ENCODE measurements around the gene CHRNA10.

CHRNA10 gene

DNA sequence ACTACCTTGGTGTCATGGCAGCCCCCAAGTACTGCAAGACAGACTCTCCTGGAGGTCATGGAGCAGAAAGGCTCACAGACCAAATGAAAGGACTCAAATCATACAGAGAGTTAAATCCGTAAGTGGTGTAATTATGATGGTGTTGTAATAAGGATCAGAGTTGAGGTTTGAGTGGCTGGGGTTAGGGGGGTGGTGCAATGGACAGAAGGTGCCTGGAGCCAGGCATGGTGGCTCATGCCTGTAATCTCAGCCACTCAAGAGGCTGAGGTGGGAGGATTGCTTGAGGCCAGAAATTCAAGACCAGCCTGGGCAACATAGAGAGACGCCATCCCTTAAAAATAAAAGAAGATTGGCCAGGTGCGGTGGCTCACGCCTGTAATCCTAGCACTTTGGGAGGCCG is 48.1 kb downstream of the CHRNA10 start:
- no peak for DNase-seq (ENCODE audit: low read depth)
- no peak overlapping the region for H3K4me3 ChIP-seq (ENCODE audit: control insufficient read depth, low read depth, low read length)
- TF ChIP-seq, protein P1, sequence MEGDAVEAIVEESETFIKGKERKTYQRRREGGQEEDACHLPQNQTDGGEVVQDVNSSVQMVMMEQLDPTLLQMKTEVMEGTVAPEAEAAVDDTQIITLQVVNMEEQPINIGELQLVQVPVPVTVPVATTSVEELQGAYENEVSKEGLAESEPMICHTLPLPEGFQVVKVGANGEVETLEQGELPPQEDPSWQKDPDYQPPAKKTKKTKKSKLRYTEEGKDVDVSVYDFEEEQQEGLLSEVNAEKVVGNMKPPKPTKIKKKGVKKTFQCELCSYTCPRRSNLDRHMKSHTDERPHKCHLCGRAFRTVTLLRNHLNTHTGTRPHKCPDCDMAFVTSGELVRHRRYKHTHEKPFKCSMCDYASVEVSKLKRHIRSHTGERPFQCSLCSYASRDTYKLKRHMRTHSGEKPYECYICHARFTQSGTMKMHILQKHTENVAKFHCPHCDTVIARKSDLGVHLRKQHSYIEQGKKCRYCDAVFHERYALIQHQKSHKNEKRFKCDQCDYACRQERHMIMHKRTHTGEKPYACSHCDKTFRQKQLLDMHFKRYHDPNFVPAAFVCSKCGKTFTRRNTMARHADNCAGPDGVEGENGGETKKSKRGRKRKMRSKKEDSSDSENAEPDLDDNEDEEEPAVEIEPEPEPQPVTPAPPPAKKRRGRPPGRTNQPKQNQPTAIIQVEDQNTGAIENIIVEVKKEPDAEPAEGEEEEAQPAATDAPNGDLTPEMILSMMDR (IDR thresholded peaks at IDR 0.05; ENCODE audit: control insufficient read depth, insufficient read depth, low read depth, low read length, missing control alignments): no peak

GRCh38 chr11:3622521-3622920 is 48.7 kb downstream of the CHRNA10 start:
- no peak for DNase-seq (ENCODE audit: low read depth)
- H3K4me3 ChIP-seq (ENCODE audit: control insufficient read depth, low read depth, low read length): no peak overlapping the region
- TF ChIP-seq, protein P1 (IDR thresholded peaks at IDR 0.05; ENCODE audit: control insufficient read depth, insufficient read depth, low read depth, low read length, missing control alignments): no peak

GRCh38 chr11:3617990-3618389 is 53.2 kb downstream of the CHRNA10 start:
- H3K4me3 ChIP-seq (ENCODE audit: control insufficient read depth, low read depth, low read length): no peak overlapping the region
- TF ChIP-seq, protein P1 (IDR thresholded peaks at IDR 0.05; ENCODE audit: control insufficient read depth, insufficient read depth, low read depth, low read length, missing control alignments): no peak
- DNase-seq (ENCODE audit: low read depth): no peak

- no peak for DNase-seq (ENCODE audit: low read depth)
- TF ChIP-seq, protein P1 (IDR thresholded peaks at IDR 0.05; ENCODE audit: control insufficient read depth, insufficient read depth, low read depth, low read length, missing control alignments): no peak
- H3K4me3 ChIP-seq (ENCODE audit: control insufficient read depth, low read depth, low read length): no peak overlapping the region
Observed at GRCh38 chr11:3616721-3617460, 54.3 kb downstream of the CHRNA10 start.

DNA sequence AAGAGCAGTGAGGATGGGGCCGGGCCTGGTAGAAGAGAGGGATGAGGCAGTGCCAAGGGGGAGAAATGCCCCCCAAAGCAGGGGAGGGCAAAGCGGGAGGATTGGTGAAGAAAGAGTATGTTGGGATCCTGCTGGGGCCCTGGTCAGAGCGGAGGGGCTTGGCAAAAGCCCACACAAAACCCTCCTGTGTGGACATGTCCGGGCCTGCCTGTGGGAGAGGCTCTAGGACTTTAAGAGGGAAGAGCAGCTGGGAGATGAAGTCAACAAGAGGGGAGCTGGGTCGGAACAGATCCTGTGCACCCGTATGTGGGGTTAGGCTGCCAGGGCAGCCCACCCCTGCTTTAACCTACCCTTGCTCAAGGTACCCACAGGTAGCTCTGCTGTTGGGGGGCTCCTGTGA is 55.2 kb downstream of the CHRNA10 start:
- no peak for DNase-seq (ENCODE audit: low read depth)
- TF ChIP-seq, protein P1 (IDR thresholded peaks at IDR 0.05; ENCODE audit: control insufficient read depth, insufficient read depth, low read depth, low read length, missing control alignments): no peak
- no peak overlapping the region for H3K4me3 ChIP-seq (ENCODE audit: control insufficient read depth, low read depth, low read length)
